PC-3 (cell line): Measurements from ENCODE around the gene TAL1. TPM values are rescaled to one million over a fixed set of nuclear protein-coding genes. Genes with fewer than 3 reads are reported as not detected.

Source experiments
- ATAC-seq: fragments of 200-7000 bp; cut with Tn5 transposase; 2 replicates; pipeline ENCODE4 v1.9.1; 2020; ENCODE audit warnings: mild to moderate bottlenecking, moderate library complexity
- BruUV-seq: library from RNA; stranded (reverse); fragments of 400-500 nt; replicated peaks from 2 replicates; lab custom pipeline; 2021; lab: Mats Ljungman, UMichigan
- CTCF ChIA-PET: fragments of 300-600 bp; sonication (Branson Sonifier 250); formaldehyde crosslinking; loops from one replicate; lab custom pipeline; 2022; ENCODE audit warnings: antibody characterized with exemption; lab: Charles Lee
- POLR2A ChIA-PET: fragments of 300-600 bp; sonication (Branson Sonifier 250); formaldehyde crosslinking; loops from one replicate; lab custom pipeline; 2022; ENCODE audit warnings: antibody characterized with exemption; ENCODE audit not compliant: unreplicated experiment; lab: Charles Lee
- DNase-seq: peaks from one replicate; pipeline ENCODE4 v3.0.0-alpha.2; 2015
- H2AFZ ChIP-seq: fragments of 300-600 bp; sonication (generic); 2 replicates; pipeline ENCODE4 v1.6.0; 2016; ENCODE audit warnings: antibody characterized with exemption, low read length
- H3F3A ChIP-seq: fragments of 300-600 bp; sonication (generic); one replicate; pipeline ENCODE4 v1.6.0; 2017; ENCODE audit warnings: antibody characterized with exemption, low read length, control low read depth, mild to moderate bottlenecking; ENCODE audit not compliant: unreplicated experiment
- H3K27ac ChIP-seq: fragments of 300-600 bp; sonication (generic); 2 replicates; pipeline ENCODE4 v1.5.1; 2016; ENCODE audit warnings: mild to moderate bottlenecking, low read length
- H3K27me3 ChIP-seq: fragments of 300-600 bp; sonication (generic); 2 replicates; pipeline ENCODE4 v1.6.1; 2016; ENCODE audit warnings: low read length, mixed read lengths
- H3K36me3 ChIP-seq: fragments of 300-600 bp; sonication (generic); 2 replicates; pipeline ENCODE4 v1.6.1; 2016; ENCODE audit warnings: low read depth, mixed run types, low read length, mixed read lengths
- H3K4me1 ChIP-seq: fragments of 300-600 bp; sonication (generic); 2 replicates; pipeline ENCODE4 v1.5.1; 2016; ENCODE audit warnings: low read length; ENCODE audit not compliant: insufficient read depth
- H3K4me2 ChIP-seq: fragments of 300-600 bp; sonication (generic); 2 replicates; pipeline ENCODE4 v1.6.0; 2016; ENCODE audit warnings: low read length
- H3K4me3 ChIP-seq: fragments of 300-600 bp; sonication (generic); 2 replicates; pipeline ENCODE4 v1.5.1; 2016; ENCODE audit warnings: mild to moderate bottlenecking, low read length, mixed read lengths
- H3K79me2 ChIP-seq: fragments of 300-600 bp; sonication (generic); 2 replicates; pipeline ENCODE4 v1.6.1; 2017; ENCODE audit warnings: low read length, mixed read lengths
- H3K9ac ChIP-seq: fragments of 300-600 bp; sonication (generic); 2 replicates; pipeline ENCODE4 v1.6.0; 2016; ENCODE audit warnings: mild to moderate bottlenecking, low read length
- H3K9me2 ChIP-seq: fragments of 300-600 bp; sonication (generic); replicated peaks from 2 replicates; pipeline ENCODE4 v1.6.1; 2016; ENCODE audit warnings: mixed run types, low read length, mixed read lengths
- H3K9me3 ChIP-seq: fragments of 300-600 bp; sonication (generic); 2 replicates; pipeline ENCODE4 v1.6.1; 2016; ENCODE audit warnings: low read length, mixed read lengths
- H4K20me1 ChIP-seq: fragments of 300-600 bp; sonication (generic); 2 replicates; pipeline ENCODE4 v1.6.1; 2016; ENCODE audit warnings: low read length, mixed read lengths
- EZH2 ChIP-seq: fragments of 300-600 bp; sonication (generic); IDR thresholded peaks from one replicate; pipeline ENCODE4 v1.6.1; 2017; ENCODE audit warnings: antibody characterized with exemption, mild to moderate bottlenecking, low read length; ENCODE audit not compliant: unreplicated experiment
- EZH2phosphoT487 ChIP-seq: fragments of 300-600 bp; sonication (generic); IDR thresholded peaks from 2 replicates; pipeline ENCODE4 v1.6.1; 2018; ENCODE audit warnings: mild to moderate bottlenecking, antibody characterized with exemption, low read length, borderline replicate concordance
- intact Hi-C: fragments of 100-400 bp; cut with micrococcal nuclease; formaldehyde crosslinking; loops from 2 replicates; pipeline ENCODE4 v1.9.0; 2023
- total RNA-seq: library from RNA; depleted of rRNA; stranded (reverse); fragments of >200 nt; gene quantifications from 2 replicates; pipeline ENCODE4 v1.2.3, GENCODE V29; 2014
- TF ChIP-seq, protein P1 (sequence below): fragments of 300-600 bp; sonication (generic); conservative IDR thresholded peaks from 2 replicates; pipeline ENCODE4 v1.5.1; 2017; ENCODE audit warnings: antibody characterized with exemption, low read depth, mild to moderate bottlenecking, low read length

The TAL1 gene
- total RNA-seq, 1 experiment from 2014 or later: not detected

GRCh38 chr1:47186267-47187185, 45.5 kb downstream of the TAL1 start:
- CTCF ChIA-PET: no interaction called here
- Histone ChIP-seq H2AFZ (no peak overlapping the region), H3K27ac (no peak overlapping the region), H3K4me2 (no peak overlapping the region), H4K20me1 (no peaks in the 10 kb centered on the region), H3K9me2 (no peaks in the 10 kb centered on the region), H3K79me2 (no peaks in the 10 kb centered on the region), H3F3A (no peaks in the 10 kb centered on the region), H3K4me1 (no peaks in the 10 kb centered on the region), H3K27me3 (no peaks in the 10 kb centered on the region), H3K36me3 (no peaks in the 10 kb centered on the region), H3K9me3 (no peaks in the 10 kb centered on the region), H3K9ac (no peak overlapping the region), H3K4me3 (no peak overlapping the region)
- no TSS peak for BruUV-seq
- DNase-seq (no peak), ATAC-seq (no peak)
- intact Hi-C loops: no loop called here
- POLR2A ChIA-PET: no interaction called here
- TF ChIP-seq EZH2phosphoT487: no peak
- TF ChIP-seq, protein P1, sequence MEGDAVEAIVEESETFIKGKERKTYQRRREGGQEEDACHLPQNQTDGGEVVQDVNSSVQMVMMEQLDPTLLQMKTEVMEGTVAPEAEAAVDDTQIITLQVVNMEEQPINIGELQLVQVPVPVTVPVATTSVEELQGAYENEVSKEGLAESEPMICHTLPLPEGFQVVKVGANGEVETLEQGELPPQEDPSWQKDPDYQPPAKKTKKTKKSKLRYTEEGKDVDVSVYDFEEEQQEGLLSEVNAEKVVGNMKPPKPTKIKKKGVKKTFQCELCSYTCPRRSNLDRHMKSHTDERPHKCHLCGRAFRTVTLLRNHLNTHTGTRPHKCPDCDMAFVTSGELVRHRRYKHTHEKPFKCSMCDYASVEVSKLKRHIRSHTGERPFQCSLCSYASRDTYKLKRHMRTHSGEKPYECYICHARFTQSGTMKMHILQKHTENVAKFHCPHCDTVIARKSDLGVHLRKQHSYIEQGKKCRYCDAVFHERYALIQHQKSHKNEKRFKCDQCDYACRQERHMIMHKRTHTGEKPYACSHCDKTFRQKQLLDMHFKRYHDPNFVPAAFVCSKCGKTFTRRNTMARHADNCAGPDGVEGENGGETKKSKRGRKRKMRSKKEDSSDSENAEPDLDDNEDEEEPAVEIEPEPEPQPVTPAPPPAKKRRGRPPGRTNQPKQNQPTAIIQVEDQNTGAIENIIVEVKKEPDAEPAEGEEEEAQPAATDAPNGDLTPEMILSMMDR: no peak
- TF ChIP-seq EZH2: no peak

GRCh38 chr1:47184822-47185677, 47.0 kb downstream of the TAL1 start:
- H2AFZ ChIP-seq: no peak overlapping the region
- H3K27me3 ChIP-seq: no peaks in the 10 kb centered on the region
- H3F3A ChIP-seq: no peaks in the 10 kb centered on the region
- no peak for ATAC-seq
- no peak for TF ChIP-seq EZH2phosphoT487
- TF ChIP-seq, protein P1: no peak
- no peak for TF ChIP-seq EZH2
- POLR2A ChIA-PET: no interaction called here
- H3K9me2 ChIP-seq: no peaks in the 10 kb centered on the region
- no peaks in the 10 kb centered on the region for H4K20me1 ChIP-seq
- CTCF ChIA-PET: interaction anchor here (0.6 kb wide), 1 partner anchor 165 kb away, joined by 3 read pairs; no protein-coding TSS in a partner anchor
- no peaks in the 10 kb centered on the region for H3K9me3 ChIP-seq
- H3K4me2 ChIP-seq: no peak overlapping the region
- no peaks in the 10 kb centered on the region for H3K79me2 ChIP-seq
- no peaks in the 10 kb centered on the region for H3K36me3 ChIP-seq
- peaks cover 3% of the 10 kb centered on the region for H3K4me1 ChIP-seq
- H3K9ac ChIP-seq: no peak overlapping the region
- H3K4me3 ChIP-seq: no peak overlapping the region
- H3K27ac ChIP-seq: no peak overlapping the region
- DNase-seq: no peak
- intact Hi-C loops: no loop called here
- BruUV-seq: no TSS peak
